Glomerular endothelial cell (primary cell): ENCODE data around the gene LRRC73. TPM values are rescaled to one million over a fixed set of nuclear protein-coding genes. Genes with fewer than 3 reads are reported as not detected.
"Not testable (repeated sequence)": the region's sequence is repeated elsewhere in the genome, so short reads cannot be mapped to it uniquely, and the experiment has no call there.

Source experiments
- DNase-seq: peaks from one replicate; pipeline ENCODE4 v3.0.0-alpha.2; 2011; ENCODE audit warnings: low read depth, low spot score; ENCODE audit errors: extremely low read depth
- total RNA-seq: library from RNA; depleted of rRNA; stranded (reverse); fragments of >200 nt; gene quantifications from 2 replicates; pipeline ENCODE4 v1.2.3, GENCODE V29; 2015

The LRRC73 gene
- total RNA-seq, result 0.12 TPM in 1 of 2 replicates, not detected in the other

DNA sequence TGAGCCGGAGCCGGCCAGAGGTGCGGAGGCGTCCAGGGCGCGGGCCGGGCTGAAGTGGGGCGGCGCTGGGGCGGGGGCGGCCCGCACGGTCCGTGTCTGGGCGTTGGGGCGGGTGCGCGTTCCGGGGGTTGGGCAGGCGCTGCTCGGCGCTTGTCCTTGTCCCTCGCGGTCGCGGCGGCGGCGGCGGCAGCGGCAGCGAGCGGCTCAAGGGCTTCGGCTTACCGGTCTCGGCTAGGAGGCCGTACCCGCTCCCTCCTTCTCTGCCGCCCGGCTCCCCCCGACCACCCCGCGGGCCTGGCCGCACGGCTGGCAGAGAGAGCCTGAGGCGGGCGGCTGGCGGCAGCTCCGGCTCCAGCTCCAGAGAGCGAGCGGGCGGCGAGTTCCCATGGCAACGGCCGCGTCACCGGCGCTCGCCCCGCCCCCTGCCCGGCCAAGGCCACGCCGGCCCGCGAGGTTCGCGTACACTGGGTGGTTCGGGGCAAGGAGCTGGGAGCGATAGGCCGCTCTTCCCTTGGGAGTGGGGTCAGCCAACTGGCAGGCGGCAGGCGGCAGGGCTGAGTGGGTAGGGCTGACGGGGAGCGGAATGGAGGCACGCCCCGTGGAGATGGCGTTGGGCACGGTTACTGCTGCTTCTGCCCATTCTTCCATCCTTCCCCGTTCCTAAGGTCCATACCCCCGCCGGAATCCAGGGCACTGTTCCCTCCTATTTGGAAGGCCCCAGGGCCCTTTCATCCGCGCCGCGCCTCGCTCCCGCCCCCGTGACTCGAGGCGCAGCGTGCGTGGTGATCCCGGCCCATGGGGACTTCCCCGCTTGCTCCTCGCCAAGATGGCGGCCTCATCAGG is at the start of gene LRRC73:
Gene LRRC73 (minus strand): TSS at position 363 of the 843 bp plus-strand sequence. CDS start 561 bp downstream, outside the sequence.
- no peak for DNase-seq

- no peak for DNase-seq
Observed at GRCh38 chr6:43559328-43559727, 49.2 kb upstream of the LRRC73 start.

DNA sequence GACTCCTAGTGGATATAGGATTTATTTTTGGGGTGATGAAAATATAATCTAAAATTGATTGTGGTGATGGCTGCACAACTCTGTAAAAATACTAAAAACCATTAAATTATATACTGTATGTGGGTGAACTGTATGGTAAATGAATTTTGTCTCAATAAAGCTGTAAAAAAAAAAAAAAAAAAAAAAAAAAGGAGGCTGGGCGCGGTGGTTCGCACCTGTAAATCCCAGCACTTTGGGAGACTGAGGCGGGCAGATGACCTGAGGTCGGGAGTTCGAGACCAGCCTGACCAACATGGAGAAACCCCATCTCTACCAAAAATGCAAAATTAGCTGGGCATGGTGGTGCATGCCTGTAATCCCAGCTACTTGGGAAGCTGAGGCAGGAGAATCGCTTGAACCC is 47.5 kb upstream of the LRRC73 start:
- not testable (repeated sequence) for DNase-seq

- no peak for DNase-seq
Observed at GRCh38 chr6:43547222-43547621, 37.1 kb upstream of the LRRC73 start.

DNA sequence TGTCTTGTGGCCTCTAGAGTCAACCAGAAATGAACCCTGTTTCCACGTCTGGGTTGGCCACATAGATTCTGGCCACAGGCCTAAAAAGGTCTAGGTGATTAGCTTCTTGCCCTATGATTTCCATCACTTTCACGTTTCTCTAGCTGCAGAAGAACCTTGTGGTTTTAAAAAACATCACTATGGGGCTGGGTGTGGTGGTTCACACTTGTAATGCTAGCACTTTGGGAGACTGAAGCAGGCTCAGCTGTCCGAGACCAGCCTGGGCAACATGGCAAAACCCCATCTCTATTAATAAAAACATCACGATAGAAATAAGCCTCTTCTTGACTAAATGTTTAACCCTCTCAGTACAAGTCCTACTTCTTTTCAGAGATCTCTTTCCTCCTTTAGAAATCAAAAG is 34.3 kb upstream of the LRRC73 start:
- no peak for DNase-seq

DNA sequence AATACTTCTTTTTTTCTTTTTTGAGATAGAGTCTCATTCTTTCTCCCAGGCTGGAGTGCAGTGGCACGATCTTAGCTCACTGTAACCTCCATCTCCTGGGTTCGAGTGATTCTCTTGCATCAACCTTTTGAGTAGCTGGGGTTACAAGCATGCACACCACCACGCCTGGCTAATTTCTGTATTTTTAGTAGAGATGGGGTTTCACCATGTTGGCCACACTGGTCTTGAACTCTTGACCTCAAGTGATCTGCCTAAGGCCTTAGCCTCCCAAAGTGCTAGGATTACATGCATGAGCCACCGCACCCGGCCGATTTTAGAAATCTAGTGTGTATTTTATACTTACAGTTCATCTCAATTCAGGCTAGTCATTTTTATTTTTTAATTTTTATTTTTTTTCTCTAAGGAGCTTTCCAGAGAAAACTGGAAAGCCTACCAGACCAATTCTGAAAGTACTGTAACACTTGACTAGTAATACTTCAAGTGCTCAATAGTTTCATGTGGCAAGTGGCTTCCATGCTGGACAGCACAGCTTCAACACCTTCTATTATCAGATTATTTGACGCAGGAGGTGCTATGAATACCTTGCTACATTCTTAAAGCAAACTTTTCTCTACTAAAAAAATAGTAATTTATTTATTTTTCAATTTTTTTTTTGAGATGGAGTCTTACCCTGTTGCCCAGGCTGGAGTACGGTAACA is 31.8 kb upstream of the LRRC73 start:
- no peak for DNase-seq

DNA sequence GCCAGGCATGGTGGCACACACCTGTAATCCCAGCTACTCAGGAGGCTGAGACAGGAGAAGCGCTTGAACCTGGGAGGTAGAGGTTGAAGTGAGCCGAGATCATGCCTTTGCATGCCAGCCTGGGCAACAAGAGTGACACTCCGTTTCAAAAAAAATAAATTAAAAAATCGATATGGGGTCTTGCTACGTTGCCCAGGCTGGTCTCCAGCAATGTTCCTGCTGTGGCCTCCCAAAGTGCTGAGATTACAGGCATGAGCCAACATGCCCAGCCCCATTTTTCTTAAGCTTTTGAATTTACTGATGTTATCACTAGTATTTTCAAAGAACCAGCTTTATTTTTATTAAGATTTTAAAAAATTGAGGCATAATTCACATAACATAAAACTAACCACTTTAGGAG is 30.4 kb upstream of the LRRC73 start:
- DNase-seq, result no peak

GRCh38 chr6:43539409-43539808 is 29.3 kb upstream of the LRRC73 start:
- not testable (repeated sequence) for DNase-seq

DNA sequence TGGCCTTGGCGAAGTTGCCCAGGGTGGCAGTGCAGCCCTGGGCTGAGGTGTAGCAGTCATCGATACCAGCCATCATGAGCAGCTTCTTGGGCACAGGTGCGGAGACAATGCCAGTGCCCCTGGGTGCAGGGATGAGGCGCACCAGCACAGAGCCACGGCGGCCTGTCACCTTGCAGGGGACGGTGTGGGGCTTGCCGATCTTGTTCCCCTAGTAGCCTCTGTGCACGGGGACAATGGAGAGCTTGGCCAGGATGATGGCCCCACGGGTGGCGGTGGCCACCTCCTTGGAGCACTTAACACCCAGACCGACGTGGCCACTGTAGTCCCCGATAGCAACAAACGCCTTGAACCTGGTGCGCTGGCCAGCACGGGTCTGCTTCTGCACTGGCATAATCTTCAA is 28.8 kb upstream of the LRRC73 start:
- DNase-seq, result not testable (repeated sequence)

DNA sequence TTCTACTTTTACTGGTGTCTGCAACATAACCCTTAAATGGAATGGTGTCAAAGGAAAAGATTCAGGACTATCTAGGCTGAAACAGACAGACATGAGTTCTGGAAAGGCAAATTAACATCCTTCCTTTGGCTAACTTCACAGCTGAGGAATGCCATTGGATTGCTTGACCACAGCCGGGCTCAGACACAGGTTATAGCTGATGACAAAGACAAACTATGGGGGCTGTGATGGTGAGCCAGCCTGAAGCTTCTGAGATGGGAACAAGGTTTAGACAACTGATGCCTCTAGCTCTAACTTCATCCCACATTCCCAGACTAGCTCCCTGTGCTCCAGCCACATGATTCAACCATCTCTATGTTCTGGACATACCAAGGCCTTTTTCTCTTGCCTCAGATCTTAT is 22.1 kb upstream of the LRRC73 start:
- DNase-seq, result no peak

GRCh38 chr6:43524483-43524961 is 14.4 kb upstream of the LRRC73 start:
- DNase-seq, result no peak

DNA sequence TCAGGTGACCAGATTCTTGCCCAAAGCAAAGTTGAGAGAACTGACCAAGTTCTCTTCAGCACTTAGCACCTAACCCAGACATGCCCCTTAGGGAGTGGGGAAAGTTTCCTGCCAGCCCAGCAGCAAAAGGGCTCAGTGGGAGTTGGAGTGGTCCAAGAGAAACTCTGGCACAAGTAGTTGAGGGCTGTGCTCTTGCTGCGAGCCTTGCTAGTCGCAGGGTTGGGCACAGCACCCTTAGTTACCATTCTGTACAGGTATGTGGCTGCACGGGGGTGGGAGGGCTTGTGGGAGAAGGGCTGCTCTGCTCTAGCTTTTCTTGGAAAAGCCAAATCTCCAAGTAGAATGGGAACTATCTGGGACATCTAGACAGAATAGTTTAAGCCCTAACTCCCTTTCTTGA is 13.1 kb upstream of the LRRC73 start:
- DNase-seq, result no peak

DNA sequence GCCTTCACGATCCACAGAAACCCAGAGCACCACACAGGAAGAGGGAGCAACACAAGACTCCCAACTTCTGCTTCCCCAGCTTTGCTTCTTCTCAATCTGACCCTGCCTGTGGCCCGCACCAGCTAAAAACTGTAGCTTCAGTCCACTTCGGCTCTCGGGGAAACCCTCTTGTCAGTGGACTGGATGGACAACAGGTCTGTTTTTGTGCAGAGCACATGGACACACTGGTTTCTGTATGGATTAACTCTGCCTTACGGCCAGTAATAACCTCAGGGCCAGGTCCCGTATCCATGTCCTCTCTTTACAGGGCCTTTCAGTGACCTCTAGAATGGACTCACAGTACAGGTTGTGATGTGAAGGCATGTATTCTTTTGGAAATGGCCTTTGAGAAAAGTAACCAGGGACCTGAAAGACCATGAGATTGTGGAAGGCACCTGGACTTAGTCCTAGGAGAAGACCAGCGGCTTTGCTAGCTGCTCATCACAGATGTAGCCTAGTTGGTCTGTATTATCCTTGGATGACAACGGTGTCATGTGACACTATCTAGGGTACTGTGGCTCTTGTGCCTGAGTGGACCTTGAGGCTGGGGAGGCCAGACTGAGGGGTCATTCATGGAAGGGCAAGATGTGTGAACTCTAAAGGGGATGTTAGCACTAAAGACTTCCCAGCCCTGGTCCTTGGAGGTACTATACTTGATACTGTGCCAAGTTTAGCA is 12.6 kb upstream of the LRRC73 start:
- DNase-seq, result no peak

DNA sequence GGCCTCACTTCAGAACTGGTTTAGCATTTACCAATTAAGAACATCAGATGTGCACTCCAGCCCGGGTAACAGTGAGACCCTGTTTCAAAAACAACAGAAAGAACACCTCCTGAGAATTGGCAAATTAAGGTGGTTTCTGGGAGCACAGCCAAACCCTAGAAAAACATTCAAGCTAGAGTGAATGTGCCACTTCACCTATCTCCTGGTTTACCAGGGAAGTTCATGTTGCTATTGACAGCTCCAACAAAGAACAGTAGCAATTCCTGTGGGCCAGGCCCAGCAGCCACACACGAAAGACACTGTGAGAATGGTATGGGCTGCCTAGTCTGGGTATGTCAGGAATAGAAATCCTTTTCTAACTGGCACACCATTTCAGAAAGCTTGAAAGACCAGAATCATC is 11.7 kb upstream of the LRRC73 start:
- no peak for DNase-seq

- no peak for DNase-seq
Observed at GRCh38 chr6:43520097-43520496, 10.0 kb upstream of the LRRC73 start.

GRCh38 chr6:43517505-43518357 is 7.6 kb upstream of the LRRC73 start:
- DNase-seq, result no peak

DNA sequence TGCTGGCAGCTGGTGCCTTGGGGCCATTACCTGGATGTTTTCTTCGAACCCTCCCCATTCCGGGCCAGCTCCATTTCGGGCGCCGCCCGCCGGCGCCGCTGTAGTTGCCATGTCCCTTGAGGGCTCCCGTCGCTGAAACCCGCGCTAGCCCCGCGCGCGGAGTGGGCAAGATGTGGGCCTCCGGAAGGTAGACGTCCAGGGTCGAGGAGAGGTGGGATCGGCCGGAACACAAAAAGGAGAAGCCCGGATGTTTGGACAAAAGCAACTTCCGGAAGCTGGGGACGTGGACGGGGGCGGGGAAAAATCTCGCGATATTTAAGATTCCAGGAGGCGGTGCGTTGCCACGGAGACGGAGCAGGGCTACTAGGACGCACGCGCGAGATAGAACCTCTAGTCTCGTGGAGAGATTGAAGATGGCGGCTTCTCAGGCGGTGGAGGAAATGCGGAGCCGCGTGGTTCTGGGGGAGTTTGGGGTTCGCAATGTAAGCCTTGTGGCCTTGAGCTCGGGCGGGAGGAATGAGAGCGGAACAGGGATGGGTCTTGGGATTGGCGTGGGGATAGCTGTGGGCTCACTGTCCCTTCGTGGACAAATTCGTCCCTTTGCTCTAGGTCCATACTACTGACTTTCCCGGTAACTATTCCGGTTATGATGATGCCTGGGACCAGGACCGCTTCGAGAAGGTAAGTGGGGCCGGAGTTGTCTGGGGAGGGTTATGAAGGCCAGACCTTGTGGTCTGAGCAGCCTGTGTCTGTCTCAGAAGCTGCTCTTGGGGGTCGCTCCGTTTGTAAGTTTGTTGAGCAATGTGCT is 6.8 kb upstream of the LRRC73 start, which contains the start of the genes POLR1C and YIPF3:
Gene POLR1C (plus strand): TSS at position 393 of the 808 bp plus-strand sequence. CDS start 21 bp downstream, at position 414.
Gene YIPF3 (minus strand): TSS at position 230 of the 808 bp plus-strand sequence. CDS start 119 bp downstream, at position 111.
- peak; percentile 95 for DNase-seq

DNA sequence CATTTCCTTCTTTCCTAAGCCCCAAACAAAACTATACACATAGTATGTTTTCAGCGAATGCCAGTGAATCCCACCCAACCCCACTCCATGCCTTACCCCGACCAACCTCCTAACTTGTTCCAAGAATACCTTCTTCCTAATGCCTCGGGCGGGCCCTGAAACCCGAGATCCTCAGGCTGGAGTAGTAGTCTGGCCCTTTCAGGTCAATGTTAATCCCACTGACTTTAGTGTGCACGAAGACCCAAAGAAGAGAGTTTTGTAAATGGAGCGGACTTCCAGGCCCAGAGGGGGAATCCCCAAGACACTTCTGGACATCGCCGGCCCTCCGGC is 6.2 kb upstream of the LRRC73 start:
- no peak for DNase-seq

DNA sequence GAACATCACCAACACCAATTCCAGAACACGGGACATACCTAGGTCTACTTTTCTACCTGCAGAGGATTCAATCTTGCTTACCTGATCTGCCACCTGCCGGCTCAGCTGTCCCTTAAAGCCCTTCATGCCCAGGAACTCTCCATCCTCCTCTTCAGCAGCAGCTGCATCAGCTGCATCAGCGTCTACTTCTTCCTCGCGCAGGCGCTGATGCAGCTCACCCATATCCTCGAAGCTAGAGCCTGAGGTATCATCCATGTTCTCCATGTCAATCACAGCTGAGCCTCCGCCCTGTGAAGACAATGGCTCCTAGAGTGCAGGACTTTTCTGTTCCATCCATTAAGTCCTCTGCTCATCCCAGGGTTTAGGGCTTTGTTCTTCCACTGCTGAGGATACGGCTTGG is 5.7 kb upstream of the LRRC73 start:
- no peak for DNase-seq
